ENCODE measurements around the gene DMKN. TPM values are rescaled to one million over a fixed set of nuclear protein-coding genes. Genes with fewer than 3 reads are reported as not detected.

The DMKN gene
- total RNA-seq, 1 experiment from 2014 or later: 5.6 TPM

- DNase-seq (ENCODE audit: low read depth, low spot score) (no peak), ATAC-seq (no peak)
- no peaks in the 10 kb centered on the region for H3K36me3 ChIP-seq (ENCODE audit: control insufficient read depth, insufficient read depth, low read length)
- TF ChIP-seq SIN3A (IDR thresholded peaks at IDR 0.05; ENCODE audit: borderline replicate concordance, insufficient read depth, low read depth, low read length): no peak
- no peak for TF ChIP-seq TCF7L2 (IDR thresholded peaks at IDR 0.05; ENCODE audit: low read depth, low read length)
- TF ChIP-seq REST (IDR thresholded peaks at IDR 0.05; ENCODE audit: insufficient read depth in 1 of 2, low read depth in 2 of 2, low read length in 1 of 2): no peak
- TF ChIP-seq CTCF (IDR thresholded peaks at IDR 0.05): no peak
- no peak for TF ChIP-seq POLR2AphosphoS5 (IDR thresholded peaks at IDR 0.05; ENCODE audit: low read depth, low read length)
- H3K27me3 ChIP-seq (ENCODE audit: control insufficient read depth, insufficient read depth, low read length): peaks cover 14% of the 10 kb centered on the region
- no peak overlapping the region for H3K4me3 ChIP-seq (ENCODE audit: low read depth in 2 of 2, low read length in 2 of 2)
- no TSS peak for BruUV-seq (replicated peaks)
- H3K27ac ChIP-seq (ENCODE audit: low read length): no peak overlapping the region
- H3K4me1 ChIP-seq (ENCODE audit: control insufficient read depth, insufficient read depth, low read length): no peaks in the 10 kb centered on the region
- ChIA-PET CTCF (no interaction called here), POLR2A (no interaction called here)
- no peaks in the 10 kb centered on the region for H3K9me3 ChIP-seq (ENCODE audit: control insufficient read depth, insufficient read depth, low read depth, low read length)
- in situ Hi-C loops (cut with HindIII; ENCODE audit: low pct_unique_long_range_greater_than_20kb, low sequenced_read_pairs) (no loop called here), intact Hi-C loops (cut with micrococcal nuclease; ENCODE audit: unreplicated experiment) (loop anchor here (10.0 kb wide), 1 partner anchor 139 kb away; the partner anchor contains the start of gene FFAR3)
These were observed 19.5 kb downstream of the DMKN start for GRCh38 chr19:35493971-35494370.

GRCh38 chr19:35491836-35492360, 21.6 kb downstream of the DMKN start:
- Histone ChIP-seq H3K4me3 (ENCODE audit: low read depth in 2 of 2, low read length in 2 of 2) (no peak overlapping the region), H3K9me3 (ENCODE audit: control insufficient read depth, insufficient read depth, low read depth, low read length) (no peaks in the 10 kb centered on the region), H3K27me3 (ENCODE audit: control insufficient read depth, insufficient read depth, low read length) (peaks cover 17% of the 10 kb centered on the region), H3K4me1 (ENCODE audit: control insufficient read depth, insufficient read depth, low read length) (no peaks in the 10 kb centered on the region), H3K36me3 (ENCODE audit: control insufficient read depth, insufficient read depth, low read length) (no peaks in the 10 kb centered on the region), H3K27ac (ENCODE audit: low read length) (no peak overlapping the region)
- CTCF ChIA-PET: no interaction called here
- POLR2A ChIA-PET: no interaction called here
- BruUV-seq (replicated peaks): no TSS peak
- intact Hi-C loops (cut with micrococcal nuclease; ENCODE audit: unreplicated experiment) (loop anchor here (10.0 kb wide), 1 partner anchor 137 kb away; the partner anchor contains the start of gene FFAR3), in situ Hi-C loops (cut with HindIII; ENCODE audit: low pct_unique_long_range_greater_than_20kb, low sequenced_read_pairs) (no loop called here)
- no peak for ATAC-seq
- no peak for DNase-seq (ENCODE audit: low read depth, low spot score)
- TF ChIP-seq SIN3A (IDR thresholded peaks at IDR 0.05; ENCODE audit: borderline replicate concordance, insufficient read depth, low read depth, low read length) (no peak), POLR2AphosphoS5 (IDR thresholded peaks at IDR 0.05; ENCODE audit: low read depth, low read length) (no peak), CTCF (IDR thresholded peaks at IDR 0.05) (no peak), REST (IDR thresholded peaks at IDR 0.05; ENCODE audit: insufficient read depth in 1 of 2, low read depth in 2 of 2, low read length in 1 of 2) (no peak), TCF7L2 (IDR thresholded peaks at IDR 0.05; ENCODE audit: low read depth, low read length) (no peak)

Data from Panc1 (cell line).